Bronchial epithelial cell (primary cell): Measurements from ENCODE around the gene PWWP2A. TPM values are rescaled to one million over a fixed set of nuclear protein-coding genes. Genes with fewer than 3 reads are reported as not detected.
"Not testable (repeated sequence)": the region's sequence is repeated elsewhere in the genome, so short reads cannot be mapped to it uniquely, and the experiment has no call there.

Source experiments
- DNase-seq: peaks from one replicate; pipeline ENCODE4 v3.0.0-alpha.2; 2010; ENCODE audit warnings: low read depth
- FAIRE-seq: peaks from 2 replicates; lab custom pipeline; 2011; peaks lifted over from hg19 to GRCh38; lab: Jason Lieb, UNC
- H3K27me3 ChIP-seq: 2 replicates; pipeline ENCODE4 v1.5.1; 2011; ENCODE audit warnings: low read length; ENCODE audit not compliant: control insufficient read depth, insufficient read depth
- H3K36me3 ChIP-seq: 2 replicates; pipeline ENCODE4 v1.5.1; 2011; ENCODE audit warnings: low read length; ENCODE audit not compliant: control insufficient read depth, insufficient read depth
- H3K4me3 ChIP-seq: 2 replicates; pipeline ENCODE4 v1.5.1; 2011; ENCODE audit warnings: mild to moderate bottlenecking, low read depth, low read length, control low read depth
- total RNA-seq: library from RNA; depleted of rRNA; stranded (reverse); fragments of >200 nt; gene quantifications from 2 replicates; pipeline ENCODE4 v1.2.1, GENCODE V29; 2014
- TF ChIP-seq, protein P1 (sequence below): IDR thresholded peaks from 2 replicates; pipeline ENCODE4 v1.5.1; 2011; ENCODE audit warnings: mild to moderate bottlenecking, moderate library complexity, low read length, control low read depth, inconsistent platforms; ENCODE audit not compliant: insufficient read depth, severe bottlenecking

PWWP2A gene
- total RNA-seq, 1 donor from 2014 or later: 10.8 TPM

GRCh38 chr5:160155017-160155750, 35.9 kb upstream of the PWWP2A start:
- Histone ChIP-seq H3K4me3 (no peak overlapping the region), H3K36me3 (no peaks in the 10 kb centered on the region), H3K27me3 (no peaks in the 10 kb centered on the region)
- FAIRE-seq (no peak), DNase-seq (peak; percentile 45)
- TF ChIP-seq, protein P1, sequence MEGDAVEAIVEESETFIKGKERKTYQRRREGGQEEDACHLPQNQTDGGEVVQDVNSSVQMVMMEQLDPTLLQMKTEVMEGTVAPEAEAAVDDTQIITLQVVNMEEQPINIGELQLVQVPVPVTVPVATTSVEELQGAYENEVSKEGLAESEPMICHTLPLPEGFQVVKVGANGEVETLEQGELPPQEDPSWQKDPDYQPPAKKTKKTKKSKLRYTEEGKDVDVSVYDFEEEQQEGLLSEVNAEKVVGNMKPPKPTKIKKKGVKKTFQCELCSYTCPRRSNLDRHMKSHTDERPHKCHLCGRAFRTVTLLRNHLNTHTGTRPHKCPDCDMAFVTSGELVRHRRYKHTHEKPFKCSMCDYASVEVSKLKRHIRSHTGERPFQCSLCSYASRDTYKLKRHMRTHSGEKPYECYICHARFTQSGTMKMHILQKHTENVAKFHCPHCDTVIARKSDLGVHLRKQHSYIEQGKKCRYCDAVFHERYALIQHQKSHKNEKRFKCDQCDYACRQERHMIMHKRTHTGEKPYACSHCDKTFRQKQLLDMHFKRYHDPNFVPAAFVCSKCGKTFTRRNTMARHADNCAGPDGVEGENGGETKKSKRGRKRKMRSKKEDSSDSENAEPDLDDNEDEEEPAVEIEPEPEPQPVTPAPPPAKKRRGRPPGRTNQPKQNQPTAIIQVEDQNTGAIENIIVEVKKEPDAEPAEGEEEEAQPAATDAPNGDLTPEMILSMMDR: no peak

- no peak for FAIRE-seq
These were observed 33.7 kb upstream of the PWWP2A start for GRCh38 chr5:160152901-160153300.

GRCh38 chr5:160152287-160152686, 33.0 kb upstream of the PWWP2A start:
- no peak for FAIRE-seq
- TF ChIP-seq, protein P1: no peak
- Histone ChIP-seq H3K4me3 (no peak overlapping the region), H3K27me3 (no peaks in the 10 kb centered on the region), H3K36me3 (no peaks in the 10 kb centered on the region)
- no peak for DNase-seq

More at GRCh38 chr5:160152901-160153300, 33.7 kb upstream of the PWWP2A start:
- TF ChIP-seq, protein P1: no peak
- Histone ChIP-seq H3K27me3 (no peaks in the 10 kb centered on the region), H3K4me3 (no peak overlapping the region), H3K36me3 (no peaks in the 10 kb centered on the region)
- DNase-seq: no peak

- TF ChIP-seq, protein P1: no peak
- no peaks in the 10 kb centered on the region for H3K36me3 ChIP-seq
- no peaks in the 10 kb centered on the region for H3K27me3 ChIP-seq
- no peak overlapping the region for H3K4me3 ChIP-seq
- DNase-seq (no peak), FAIRE-seq (no peak)
These were observed 31.8 kb upstream of the PWWP2A start for GRCh38 chr5:160151017-160151416.

GRCh38 chr5:160150381-160150780, 31.1 kb upstream of the PWWP2A start:
- TF ChIP-seq, protein P1: no peak
- Histone ChIP-seq H3K4me3 (no peak overlapping the region), H3K27me3 (no peaks in the 10 kb centered on the region), H3K36me3 (no peaks in the 10 kb centered on the region)
- DNase-seq: no peak
- no peak for FAIRE-seq

GRCh38 chr5:160144436-160144835, 25.2 kb upstream of the PWWP2A start:
- H3K36me3 ChIP-seq, H3K4me3 ChIP-seq, FAIRE-seq, H3K27me3 ChIP-seq, DNase-seq: not testable (repeated sequence)
